Measurements from ENCODE around the gene THRB. TPM values are rescaled to one million over a fixed set of nuclear protein-coding genes. Genes with fewer than 3 reads are reported as not detected.

Gene THRB
- total RNA-seq, 4 donors from 2014 or later: 19.8 to 25.8 (median 23.4) TPM

GRCh38 chr3:24137958-24138875, 356.4 kb downstream of the THRB start:
- intact Hi-C loops (cut with DNase I; ENCODE audit: low total_unique reads): no loop called here
- no peak for DNase-seq (ENCODE audit: low spot score in 2 of 2)
- H3K4me3 ChIP-seq (ENCODE audit: low read depth, poor library complexity, severe bottlenecking): no peak overlapping the region
- 46 to 62% methylated on average over 6 of the region's 6 CpGs for WGBS, 2 donors
- TF ChIP-seq CTCF (IDR thresholded peaks at IDR 0.05) (no peak), POLR2A (IDR thresholded peaks at IDR 0.05) (no peak)

DNA sequence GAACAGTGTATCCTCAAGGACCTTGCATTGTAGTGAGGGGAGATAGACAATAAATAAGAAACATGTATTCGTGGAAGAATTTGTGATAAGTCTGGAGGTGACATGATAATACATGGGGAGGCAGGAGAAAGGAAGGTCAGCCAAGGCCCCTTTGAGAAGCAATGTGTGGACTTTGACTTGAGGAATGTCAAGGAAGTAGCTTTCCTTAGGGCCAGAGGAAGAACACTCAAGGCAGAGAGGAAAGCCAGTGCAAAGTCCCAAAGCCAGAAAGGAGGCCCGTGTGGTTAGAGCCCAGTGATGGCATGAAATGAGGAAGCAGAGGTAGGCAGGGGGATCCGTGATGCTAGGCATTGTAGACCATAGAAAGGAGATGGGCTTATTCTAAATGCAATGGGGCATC, 357.3 kb downstream of the THRB start:
- intact Hi-C loops (cut with DNase I; ENCODE audit: low total_unique reads): no loop called here
- WGBS, 2 donors: 94% methylated on average over 3 of the region's 3 CpGs

GRCh38 chr3:24136624-24137310, 357.9 kb downstream of the THRB start:
- no peak for DNase-seq (ENCODE audit: low spot score in 2 of 2)
- TF ChIP-seq CTCF (IDR thresholded peaks at IDR 0.05) (no peak), POLR2A (IDR thresholded peaks at IDR 0.05) (no peak)
- intact Hi-C loops (cut with DNase I; ENCODE audit: low total_unique reads): no loop called here
- H3K4me3 ChIP-seq (ENCODE audit: low read depth, poor library complexity, severe bottlenecking): no peak overlapping the region

More for the DNA sequence above, 357.3 kb downstream of the THRB start:
- DNase-seq (ENCODE audit: low spot score in 2 of 2): no peak
- H3K4me3 ChIP-seq (ENCODE audit: low read depth, poor library complexity, severe bottlenecking): no peak overlapping the region
- TF ChIP-seq POLR2A (IDR thresholded peaks at IDR 0.05): no peak
- TF ChIP-seq CTCF (IDR thresholded peaks at IDR 0.05): no peak

DNA sequence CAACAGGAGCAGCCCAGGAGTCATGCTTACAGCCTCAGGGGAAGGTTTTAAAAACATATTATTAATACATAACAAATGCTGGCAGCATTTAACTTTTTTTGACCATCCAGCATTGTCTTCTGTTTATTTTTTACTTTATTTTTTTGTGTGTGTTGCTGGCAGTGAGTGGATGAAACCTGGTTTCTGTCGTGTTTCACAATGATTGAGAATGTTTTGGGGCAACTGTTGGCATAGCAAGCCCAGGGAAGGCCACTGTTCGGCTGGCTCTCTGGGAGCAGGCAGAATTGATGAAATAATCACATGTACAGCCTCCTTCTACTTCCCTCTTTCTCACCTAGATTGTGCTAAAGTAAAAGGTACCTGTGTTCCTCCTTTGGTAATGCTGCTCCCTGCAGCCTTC, 359.4 kb downstream of the THRB start:
- no peak for DNase-seq (ENCODE audit: low spot score in 2 of 2)
- no peak for TF ChIP-seq POLR2A (IDR thresholded peaks at IDR 0.05)
- TF ChIP-seq CTCF (IDR thresholded peaks at IDR 0.05): no peak
- intact Hi-C loops (cut with DNase I; ENCODE audit: low total_unique reads): no loop called here
- 14 to 28% methylated on average over 2 of the region's 2 CpGs for WGBS, 2 donors
- no peak overlapping the region for H3K4me3 ChIP-seq (ENCODE audit: low read depth, poor library complexity, severe bottlenecking)

DNA sequence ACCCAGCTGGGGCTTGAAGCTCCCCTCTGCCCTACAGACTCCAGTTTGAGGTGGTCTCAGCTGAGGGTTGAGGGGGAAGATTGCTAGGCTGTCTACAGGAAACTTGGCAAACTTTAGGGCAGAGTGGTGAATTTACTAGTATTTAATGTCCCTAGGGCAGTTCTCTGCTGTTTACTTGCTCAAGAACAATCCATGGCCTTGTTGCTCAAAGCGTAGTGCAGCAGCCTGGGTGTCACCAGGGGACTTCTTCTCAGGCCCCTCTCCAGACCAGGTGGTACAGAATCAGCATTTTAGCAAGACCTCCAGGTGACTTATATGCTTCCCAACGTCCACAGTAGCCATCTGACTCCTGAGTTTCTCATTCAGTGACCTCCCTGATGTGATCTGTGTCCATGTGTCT, 360.7 kb downstream of the THRB start:
- intact Hi-C loops (cut with DNase I; ENCODE audit: low total_unique reads): no loop called here
- H3K4me3 ChIP-seq (ENCODE audit: low read depth, poor library complexity, severe bottlenecking): no peak overlapping the region
- no peak for DNase-seq (ENCODE audit: low spot score in 2 of 2)
- no peak for TF ChIP-seq CTCF (IDR thresholded peaks at IDR 0.05)
- no peak for TF ChIP-seq POLR2A (IDR thresholded peaks at IDR 0.05)
- WGBS, 2 donors: 79 to 80% methylated on average over 2 of the region's 2 CpGs
